Liver (tissue), 9 donors: ENCODE data around the gene MTRR. TPM values are rescaled to one million over a fixed set of nuclear protein-coding genes. Genes with fewer than 3 reads are reported as not detected.
"Not testable (repeated sequence)": the region's sequence is repeated elsewhere in the genome, so short reads cannot be mapped to it uniquely, and the experiment has no call there.

Source experiments
- DNase-seq: peaks from one replicate; pipeline ENCODE4 v3.0.0-alpha.2; 2017; ENCODE audit warnings: low spot score
- H3K27ac ChIP-seq, 2 donors: one replicate each; pipeline ENCODE4 v1.7.0; 2013; ENCODE audit warnings: inconsistent platforms in 2 of 2, low read length in 2 of 2, control low read depth in 1 of 2, low read depth in 1 of 2, mild to moderate bottlenecking in 1 of 2
- H3K27me3 ChIP-seq, 4 donors: one replicate each; pipeline versions ENCODE4 v1.6.1 to v1.7.0; 2013; ENCODE audit warnings: low read length in 3 of 4, inconsistent platforms in 1 of 4, mild to moderate bottlenecking in 1 of 4, moderate library complexity in 1 of 4; ENCODE audit not compliant: control insufficient read depth in 4 of 4, insufficient read depth in 4 of 4
- H3K36me3 ChIP-seq, 4 donors: one replicate each; pipeline versions ENCODE4 v1.6.1 to v1.7.0; 2013; ENCODE audit warnings: low read length in 3 of 4, mild to moderate bottlenecking in 3 of 4, low read depth in 1 of 4, moderate library complexity in 1 of 4; ENCODE audit not compliant: control insufficient read depth in 4 of 4, insufficient read depth in 3 of 4
- H3K4me1 ChIP-seq, 4 donors: one replicate each; pipeline versions ENCODE4 v1.6.1 to v1.7.0; 2013; ENCODE audit warnings: low read length in 3 of 4, mild to moderate bottlenecking in 3 of 4, moderate library complexity in 1 of 4; ENCODE audit not compliant: control insufficient read depth in 4 of 4, insufficient read depth in 4 of 4
- H3K4me3 ChIP-seq, 3 donors: one replicate each; pipeline versions ENCODE4 v1.6.1 to v1.7.0; 2013; ENCODE audit warnings: low read length in 3 of 3, control low read depth in 1 of 3, low read depth in 1 of 3, mild to moderate bottlenecking in 1 of 3
- H3K9ac ChIP-seq, 2 donors: one replicate each; pipeline ENCODE4 v1.7.0; 2013; ENCODE audit warnings: low read length in 2 of 2, mild to moderate bottlenecking in 2 of 2, moderate library complexity in 2 of 2, control low read depth in 1 of 2, low read depth in 1 of 2
- H3K9me3 ChIP-seq, 4 donors: one replicate each; pipeline versions ENCODE4 v1.6.1 to v1.7.0; 2013; ENCODE audit warnings: low read length in 3 of 4; ENCODE audit not compliant: control insufficient read depth in 4 of 4
- ATF3 ChIP-seq: IDR thresholded peaks from 2 replicates; pipeline ENCODE4 v1.6.1; 2016; ENCODE audit warnings: antibody characterized with exemption
- FOXA1 ChIP-seq: IDR thresholded peaks from 2 replicates; pipeline ENCODE4 v1.6.1; 2016; ENCODE audit warnings: antibody characterized with exemption
- FOXA2 ChIP-seq: IDR thresholded peaks from 2 replicates; pipeline ENCODE4 v1.6.1; 2016; ENCODE audit warnings: antibody characterized with exemption
- HNF4A ChIP-seq, 2 donors: conservative IDR thresholded peaks; 2 replicates each; pipeline ENCODE4 v1.6.1; 2016; ENCODE audit warnings: antibody characterized with exemption in 2 of 2, mild to moderate bottlenecking in 2 of 2
- JUND ChIP-seq, 2 donors: IDR thresholded peaks; 2 replicates each; pipeline ENCODE4 v1.6.1; 2016; ENCODE audit warnings: antibody characterized with exemption in 2 of 2
- NR2F2 ChIP-seq: IDR thresholded peaks from 2 replicates; pipeline ENCODE4 v1.6.1; 2016; ENCODE audit warnings: antibody characterized with exemption
- RAD21 ChIP-seq, 2 donors: IDR thresholded peaks; 2 replicates each; pipeline ENCODE4 v1.6.1; 2016; ENCODE audit warnings: antibody characterized with exemption in 2 of 2, mild to moderate bottlenecking in 2 of 2
- SP1 ChIP-seq: IDR thresholded peaks from 2 replicates; pipeline ENCODE4 v1.6.1; 2018; ENCODE audit warnings: antibody characterized with exemption, mild to moderate bottlenecking
- TAF1 ChIP-seq: conservative IDR thresholded peaks from 2 replicates; pipeline ENCODE4 v1.6.1; 2016; ENCODE audit warnings: antibody characterized with exemption, mild to moderate bottlenecking
- YY1 ChIP-seq: IDR thresholded peaks from 2 replicates; pipeline ENCODE4 v1.6.1; 2016; ENCODE audit warnings: antibody characterized with exemption, mild to moderate bottlenecking
- ZBTB33 ChIP-seq: IDR thresholded peaks from 2 replicates; pipeline ENCODE4 v1.6.1; 2016; ENCODE audit warnings: antibody characterized with exemption
- WGBS: extraction: QIAGEN DNeasy Blood & Tissue Kit; methylation state at CpG from one replicate; pipeline ENCODE4 v1.1.7; 2013; 5-methylcytosine and 5-hydroxymethylcytosine counted together
- polyA plus RNA-seq, 2 donors: library from polyadenylated mRNA; stranded (reverse) in 1 of 2; unstranded in 1 of 2; fragments of 200-250 nt in 1 of 2; fragments of >200 nt in 1 of 2; fragmentation: Nextera tagmentation in 1 of 2; extraction: Ambion mirVana in 1 of 2; gene quantifications; one replicate each; pipeline versions ENCODE4 v1.2.1 to v1.2.3, GENCODE V29; 2013 to 2015
- total RNA-seq, 2 donors: library from RNA; depleted of rRNA; stranded (reverse); fragments of >200 nt; gene quantifications; one replicate each; pipeline ENCODE4 v1.2.3, GENCODE V29; 2014
- TF ChIP-seq, protein P1 (sequence below): IDR thresholded peaks from 2 replicates; pipeline ENCODE4 v1.6.1; 2016; ENCODE audit warnings: antibody characterized with exemption
- TF ChIP-seq, protein P2 (sequence below): fragments of 150-350 bp; IDR thresholded peaks from 2 replicates; pipeline ENCODE4 v1.5.1; 2017; ENCODE audit warnings: improper control_type of control experiment, low read depth, low read length; ENCODE audit not compliant: missing input control
- TF ChIP-seq, protein P3 (sequence below): IDR thresholded peaks from 2 replicates; pipeline ENCODE4 v1.6.1; 2016; ENCODE audit warnings: antibody characterized with exemption, mild to moderate bottlenecking
- donor health status: healthy.
- donor health status: healthy.
- donor health status: healthy.
- donor health status: healthy.
- donor health status: healthy.

MTRR gene
- total and polyA plus RNA-seq, 4 donors = 16.2 to 49.7 (median 18.0) TPM

- Histone ChIP-seq H3K36me3 (peaks cover 0 to 4% (median 1%) of the 10 kb centered on the region in 4 donors), H3K27me3 (no peaks in the 10 kb centered on the region), H3K4me1 (peaks cover 0 to 4% (median 2%) of the 10 kb centered on the region in 4 donors), H3K4me3 (no peak overlapping the region), H3K27ac (no peak overlapping the region), H3K9ac (no peak overlapping the region), H3K9me3 (peaks cover 0 to 3% (median 2%) of the 10 kb centered on the region in 4 donors)
- 93% methylated on average over 2 of the region's 2 CpGs for WGBS
- no peak for TF ChIP-seq YY1
- TF ChIP-seq FOXA1 = no peak
- TF ChIP-seq, protein P1, sequence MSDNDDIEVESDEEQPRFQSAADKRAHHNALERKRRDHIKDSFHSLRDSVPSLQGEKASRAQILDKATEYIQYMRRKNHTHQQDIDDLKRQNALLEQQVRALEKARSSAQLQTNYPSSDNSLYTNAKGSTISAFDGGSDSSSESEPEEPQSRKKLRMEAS = no peak
- TF ChIP-seq, protein P2, sequence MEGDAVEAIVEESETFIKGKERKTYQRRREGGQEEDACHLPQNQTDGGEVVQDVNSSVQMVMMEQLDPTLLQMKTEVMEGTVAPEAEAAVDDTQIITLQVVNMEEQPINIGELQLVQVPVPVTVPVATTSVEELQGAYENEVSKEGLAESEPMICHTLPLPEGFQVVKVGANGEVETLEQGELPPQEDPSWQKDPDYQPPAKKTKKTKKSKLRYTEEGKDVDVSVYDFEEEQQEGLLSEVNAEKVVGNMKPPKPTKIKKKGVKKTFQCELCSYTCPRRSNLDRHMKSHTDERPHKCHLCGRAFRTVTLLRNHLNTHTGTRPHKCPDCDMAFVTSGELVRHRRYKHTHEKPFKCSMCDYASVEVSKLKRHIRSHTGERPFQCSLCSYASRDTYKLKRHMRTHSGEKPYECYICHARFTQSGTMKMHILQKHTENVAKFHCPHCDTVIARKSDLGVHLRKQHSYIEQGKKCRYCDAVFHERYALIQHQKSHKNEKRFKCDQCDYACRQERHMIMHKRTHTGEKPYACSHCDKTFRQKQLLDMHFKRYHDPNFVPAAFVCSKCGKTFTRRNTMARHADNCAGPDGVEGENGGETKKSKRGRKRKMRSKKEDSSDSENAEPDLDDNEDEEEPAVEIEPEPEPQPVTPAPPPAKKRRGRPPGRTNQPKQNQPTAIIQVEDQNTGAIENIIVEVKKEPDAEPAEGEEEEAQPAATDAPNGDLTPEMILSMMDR = no peak
- no peak for TF ChIP-seq NR2F2
- TF ChIP-seq, protein P3, sequence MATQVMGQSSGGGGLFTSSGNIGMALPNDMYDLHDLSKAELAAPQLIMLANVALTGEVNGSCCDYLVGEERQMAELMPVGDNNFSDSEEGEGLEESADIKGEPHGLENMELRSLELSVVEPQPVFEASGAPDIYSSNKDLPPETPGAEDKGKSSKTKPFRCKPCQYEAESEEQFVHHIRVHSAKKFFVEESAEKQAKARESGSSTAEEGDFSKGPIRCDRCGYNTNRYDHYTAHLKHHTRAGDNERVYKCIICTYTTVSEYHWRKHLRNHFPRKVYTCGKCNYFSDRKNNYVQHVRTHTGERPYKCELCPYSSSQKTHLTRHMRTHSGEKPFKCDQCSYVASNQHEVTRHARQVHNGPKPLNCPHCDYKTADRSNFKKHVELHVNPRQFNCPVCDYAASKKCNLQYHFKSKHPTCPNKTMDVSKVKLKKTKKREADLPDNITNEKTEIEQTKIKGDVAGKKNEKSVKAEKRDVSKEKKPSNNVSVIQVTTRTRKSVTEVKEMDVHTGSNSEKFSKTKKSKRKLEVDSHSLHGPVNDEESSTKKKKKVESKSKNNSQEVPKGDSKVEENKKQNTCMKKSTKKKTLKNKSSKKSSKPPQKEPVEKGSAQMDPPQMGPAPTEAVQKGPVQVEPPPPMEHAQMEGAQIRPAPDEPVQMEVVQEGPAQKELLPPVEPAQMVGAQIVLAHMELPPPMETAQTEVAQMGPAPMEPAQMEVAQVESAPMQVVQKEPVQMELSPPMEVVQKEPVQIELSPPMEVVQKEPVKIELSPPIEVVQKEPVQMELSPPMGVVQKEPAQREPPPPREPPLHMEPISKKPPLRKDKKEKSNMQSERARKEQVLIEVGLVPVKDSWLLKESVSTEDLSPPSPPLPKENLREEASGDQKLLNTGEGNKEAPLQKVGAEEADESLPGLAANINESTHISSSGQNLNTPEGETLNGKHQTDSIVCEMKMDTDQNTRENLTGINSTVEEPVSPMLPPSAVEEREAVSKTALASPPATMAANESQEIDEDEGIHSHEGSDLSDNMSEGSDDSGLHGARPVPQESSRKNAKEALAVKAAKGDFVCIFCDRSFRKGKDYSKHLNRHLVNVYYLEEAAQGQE = no peak
- TF ChIP-seq ATF3 = no peak
- no peak for TF ChIP-seq RAD21 (IDR thresholded peaks at IDR 0.05)
- no peak for TF ChIP-seq TAF1
- no peak for TF ChIP-seq SP1
- TF ChIP-seq ZBTB33 = no peak
- TF ChIP-seq FOXA2 = no peak
- no peak for TF ChIP-seq HNF4A (conservative IDR thresholded peaks at IDR 0.05)
- no peak for TF ChIP-seq JUND (IDR thresholded peaks at IDR 0.05)
- no peak for DNase-seq
Measured at GRCh38 chr5:7910738-7911428, 41.9 kb downstream of the MTRR start.

GRCh38 chr5:7911429-7911771 is 42.5 kb downstream of the MTRR start:
- WGBS = 95% methylated on average over 3 of the region's 3 CpGs
- not testable (repeated sequence) for H3K4me3 ChIP-seq, H3K9me3 ChIP-seq, H3K36me3 ChIP-seq, H3K9ac ChIP-seq, H3K4me1 ChIP-seq, H3K27ac ChIP-seq, H3K27me3 ChIP-seq, DNase-seq
